GM18951 (cell line): ENCODE results near the gene CCSER1.

Experiments
- POLR2A ChIP-seq: IDR thresholded peaks from 4 replicates; pipeline ENCODE4 v1.6.1; 2011; ENCODE audit warnings: mild to moderate bottlenecking; ENCODE audit not compliant: insufficient read length, insufficient read depth; ENCODE audit errors: extremely low read depth
- in situ Hi-C: fragments of 300-500 bp; cut with MboI; formaldehyde crosslinking; loops from one replicate; pipeline ENCODE4 v1.12.0; 2022; ENCODE audit warnings: low sequenced_read_pairs, mixed read lengths, inconsistent platforms; ENCODE audit not compliant: unreplicated experiment

CCSER1 gene

DNA sequence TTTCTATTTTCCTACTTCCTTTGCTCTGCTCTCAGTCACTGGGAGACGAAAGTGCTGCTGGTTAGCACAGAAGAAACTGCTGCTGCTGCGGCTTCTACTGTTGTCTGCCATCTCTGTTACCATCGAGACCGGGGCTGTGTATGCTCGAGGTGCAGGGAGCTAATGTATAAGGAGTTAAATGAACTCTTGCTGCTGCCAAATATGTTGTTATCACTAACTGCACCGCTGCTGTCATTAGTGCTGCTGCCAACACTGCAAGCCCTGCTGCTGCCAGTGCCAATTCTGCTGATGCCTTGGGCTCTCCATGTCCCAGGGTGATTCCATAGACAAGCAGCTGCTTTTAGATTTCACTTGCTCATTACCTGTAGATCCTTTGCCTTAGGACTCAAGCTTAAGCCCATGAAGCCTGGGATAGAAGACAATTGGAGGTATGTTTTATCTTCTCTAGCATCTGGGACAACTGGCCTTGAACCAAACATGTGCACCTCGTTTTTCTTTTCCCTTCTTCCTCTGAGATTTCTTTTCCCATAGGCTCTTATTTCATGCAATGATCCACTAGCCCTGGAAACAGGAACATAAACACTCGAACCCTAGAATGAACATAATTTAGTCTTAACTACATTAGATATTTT is 107.8 kb downstream of the CCSER1 start:
- no peak for TF ChIP-seq POLR2A
- in situ Hi-C loops = no loop called here

DNA sequence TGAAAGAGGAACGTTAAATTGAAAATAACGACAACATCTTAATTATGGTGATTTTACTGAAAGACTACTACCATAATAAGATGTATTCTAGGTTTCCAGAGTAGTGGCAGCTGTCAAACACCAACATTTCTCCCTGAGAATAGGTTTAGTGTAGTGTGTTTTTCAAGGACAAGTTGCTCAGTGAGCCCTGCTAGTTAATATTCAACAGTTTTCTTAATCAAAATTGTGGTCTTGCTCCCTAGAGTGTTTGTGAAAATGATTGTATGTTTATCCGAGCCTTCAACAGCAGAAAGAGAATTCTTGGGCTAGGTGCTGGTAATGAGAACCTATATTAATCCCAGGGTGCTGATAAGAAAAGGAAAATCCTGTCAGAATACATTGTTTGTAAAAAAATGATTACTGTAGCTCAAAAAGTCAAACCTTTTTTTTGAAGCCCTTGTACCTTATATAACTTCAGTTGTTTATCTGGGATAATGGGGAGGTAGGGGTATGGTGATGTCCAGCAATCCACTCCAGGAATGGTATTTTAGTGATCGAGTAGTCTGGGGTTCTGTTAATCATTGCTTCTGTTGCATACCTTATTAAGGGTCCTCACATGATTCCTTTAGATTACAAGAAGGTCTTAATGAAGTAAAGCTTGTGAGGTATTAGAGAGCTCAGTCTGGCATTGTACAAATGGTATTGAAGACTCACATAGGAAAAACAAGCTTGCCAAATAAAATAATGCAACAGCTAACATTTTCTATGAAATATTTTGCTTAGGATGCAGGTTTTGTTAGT is 110.7 kb downstream of the CCSER1 start:
- in situ Hi-C loops = no loop called here
- TF ChIP-seq POLR2A = no peak

DNA sequence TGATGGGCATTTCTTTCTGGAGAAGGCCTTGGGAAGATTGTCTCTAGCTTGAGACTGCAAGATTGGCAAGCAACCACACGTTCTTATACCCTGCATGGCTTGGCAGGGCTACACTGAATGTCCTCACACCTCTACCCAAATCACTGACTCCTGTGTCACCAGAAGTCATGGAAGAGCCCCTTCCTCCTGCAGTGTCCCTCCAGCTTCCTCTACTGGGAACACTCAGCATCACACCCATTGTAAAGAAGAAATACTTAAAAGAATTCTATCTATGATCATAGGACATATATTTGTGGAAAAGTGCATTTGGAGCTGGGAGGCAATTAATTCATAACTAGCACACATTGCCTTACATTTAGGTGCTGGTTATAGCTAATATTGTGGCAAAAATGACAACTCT is 113.1 kb downstream of the CCSER1 start:
- in situ Hi-C loops = no loop called here
- TF ChIP-seq POLR2A = no peak

DNA sequence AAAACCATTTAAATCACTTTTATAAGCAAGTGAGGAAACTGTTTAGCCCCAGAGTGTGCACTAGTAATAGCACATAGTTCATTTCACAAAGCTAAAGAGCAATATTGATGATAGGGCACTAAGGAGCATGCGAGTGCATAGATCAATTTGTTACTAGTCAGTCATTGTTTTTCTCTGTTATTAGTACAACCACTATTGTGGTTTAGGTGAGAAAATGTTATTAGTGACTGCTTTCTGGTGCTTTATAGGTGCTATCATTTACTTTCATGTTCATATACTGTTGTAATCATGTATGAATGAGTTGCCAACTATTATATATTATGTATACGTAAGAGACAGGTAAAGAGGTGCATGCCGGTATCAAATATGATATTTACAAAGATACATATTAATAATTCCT is 113.8 kb downstream of the CCSER1 start:
- no peak for TF ChIP-seq POLR2A
- in situ Hi-C loops = no loop called here

DNA sequence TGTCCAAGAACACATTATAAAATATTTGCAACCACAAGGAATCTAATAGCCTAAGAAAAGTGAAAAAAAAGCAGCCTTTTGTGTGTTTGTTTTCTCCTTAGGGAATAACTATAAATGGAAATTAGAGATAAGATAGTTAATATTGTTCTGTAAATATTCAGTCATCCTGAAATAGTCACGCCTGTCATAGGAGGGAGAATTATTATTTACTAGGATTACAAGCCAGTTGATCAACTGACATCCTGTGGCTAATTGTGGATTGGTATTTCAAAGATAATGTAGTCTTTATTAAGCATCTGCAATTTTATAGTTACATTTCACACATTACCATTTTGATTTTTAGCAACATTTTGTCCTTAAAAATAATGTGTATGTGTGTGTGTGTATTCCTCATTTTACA is 118.6 kb downstream of the CCSER1 start:
- in situ Hi-C loops = no loop called here
- TF ChIP-seq POLR2A = no peak

DNA sequence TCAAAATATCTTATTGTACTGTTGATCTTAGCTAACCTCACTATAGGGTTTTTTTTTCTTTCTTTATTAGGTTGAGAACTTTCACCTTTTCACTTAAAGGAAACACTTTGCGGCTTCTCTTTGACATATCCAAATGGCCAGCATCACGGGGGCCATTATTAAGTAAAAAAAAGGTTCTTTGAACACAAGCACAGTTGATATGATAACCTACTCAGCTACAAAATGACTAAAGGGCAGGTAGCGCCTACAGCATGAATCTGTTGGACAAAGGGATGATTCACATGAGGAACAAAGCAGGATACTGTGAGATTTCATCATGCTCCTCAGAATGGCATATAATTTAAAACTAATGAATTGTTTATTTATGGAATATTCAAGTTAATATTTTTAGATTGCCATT is 119.6 kb downstream of the CCSER1 start:
- no peak for TF ChIP-seq POLR2A
- in situ Hi-C loops = no loop called here

DNA sequence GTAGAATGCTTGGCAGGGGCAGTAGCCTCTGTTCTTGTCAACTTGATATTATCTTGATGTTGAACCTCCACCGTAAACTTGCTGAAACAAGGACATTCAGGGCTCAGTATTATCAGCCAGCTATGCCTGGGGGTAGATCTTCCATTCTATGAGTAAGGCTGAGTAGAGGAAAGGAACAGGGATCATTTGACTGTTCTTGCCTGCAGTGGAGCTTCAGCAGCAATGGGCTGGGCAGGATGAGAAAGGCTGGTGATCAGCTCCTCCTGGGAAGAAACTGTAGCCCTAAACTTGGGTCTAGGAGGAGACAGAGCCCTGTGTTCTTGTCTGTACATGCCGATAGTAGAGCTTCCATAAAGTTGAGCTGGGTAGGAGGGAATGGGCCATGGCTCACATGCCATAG is 127.2 kb downstream of the CCSER1 start:
- TF ChIP-seq POLR2A = no peak
- in situ Hi-C loops = no loop called here

DNA sequence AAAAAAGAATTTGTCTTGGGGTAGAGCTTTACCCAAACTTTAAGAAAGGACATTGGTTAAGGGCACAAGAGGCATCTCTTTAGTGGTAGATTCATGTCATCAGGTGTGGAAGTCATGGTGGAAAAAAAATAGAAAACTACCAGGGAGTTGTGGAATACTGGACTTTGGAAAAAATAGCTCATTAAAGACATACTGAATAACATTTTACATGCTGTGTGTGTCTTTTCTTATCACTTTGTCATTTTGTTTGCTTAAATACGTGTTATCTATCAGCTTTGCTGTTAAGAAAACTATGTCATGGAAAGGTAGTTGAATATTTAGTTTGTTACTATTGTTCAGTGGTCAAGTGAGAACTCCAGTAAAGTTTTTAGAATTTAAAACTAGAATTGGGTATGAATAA is 147.0 kb downstream of the CCSER1 start:
- TF ChIP-seq POLR2A = no peak
- in situ Hi-C loops = no loop called here

DNA sequence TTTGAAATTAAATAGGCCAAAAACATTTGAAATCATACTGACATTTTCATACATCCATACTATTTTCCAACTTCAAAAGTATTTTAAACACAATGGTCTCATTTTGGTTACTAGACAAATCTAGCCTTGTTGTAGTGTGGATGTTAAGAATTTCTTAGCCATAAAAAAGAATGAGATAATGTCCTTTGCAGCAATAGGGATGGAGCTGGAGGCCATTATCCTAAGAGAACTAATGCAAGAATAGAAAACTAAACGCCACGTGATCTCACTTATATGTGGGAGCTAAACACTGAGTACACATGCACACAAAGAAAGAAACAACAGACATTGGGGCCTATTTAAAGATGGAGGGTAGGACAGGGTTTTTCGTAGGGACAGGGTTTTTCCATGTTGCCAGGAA is 153.8 kb downstream of the CCSER1 start:
- in situ Hi-C loops = no loop called here

DNA sequence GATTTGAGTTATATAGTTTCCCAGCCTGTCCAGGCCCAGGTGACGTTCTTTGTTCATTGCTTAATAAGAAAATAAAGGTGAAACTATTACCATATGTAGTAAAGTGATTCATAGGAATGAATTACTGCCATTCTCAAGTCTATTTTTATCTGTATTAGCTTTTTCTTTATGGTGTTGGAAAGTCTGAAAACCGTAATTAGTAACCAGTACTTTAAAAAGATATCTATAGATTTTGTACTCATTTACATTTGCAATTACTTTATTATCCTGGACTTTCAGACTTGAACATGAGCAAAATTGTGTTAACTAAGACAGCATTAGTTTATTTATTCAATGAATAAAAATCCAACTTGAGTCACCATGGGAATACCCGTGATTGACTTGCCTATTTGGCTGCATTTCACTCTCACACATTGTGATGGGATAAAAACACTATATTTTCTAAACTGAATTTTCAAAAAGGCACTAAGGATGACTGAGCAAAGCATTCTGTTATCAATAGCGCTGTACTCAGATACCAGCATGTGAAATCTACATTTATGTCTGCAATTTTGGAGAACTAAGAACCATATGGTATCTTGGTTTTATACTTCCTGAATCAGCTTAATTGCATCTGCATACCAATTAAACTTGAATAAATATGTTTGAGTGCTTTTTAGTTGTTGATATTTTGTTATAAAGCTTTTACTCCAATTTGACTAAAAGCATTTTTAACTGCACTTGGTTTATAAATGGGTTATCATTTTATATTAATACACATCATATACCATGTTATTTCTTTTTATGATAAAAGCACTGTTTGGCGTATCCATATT is 154.6 kb downstream of the CCSER1 start:
- TF ChIP-seq POLR2A = no peak
- in situ Hi-C loops = no loop called here

More for the DNA sequence above, 153.8 kb downstream of the CCSER1 start:
- TF ChIP-seq POLR2A = no peak

DNA sequence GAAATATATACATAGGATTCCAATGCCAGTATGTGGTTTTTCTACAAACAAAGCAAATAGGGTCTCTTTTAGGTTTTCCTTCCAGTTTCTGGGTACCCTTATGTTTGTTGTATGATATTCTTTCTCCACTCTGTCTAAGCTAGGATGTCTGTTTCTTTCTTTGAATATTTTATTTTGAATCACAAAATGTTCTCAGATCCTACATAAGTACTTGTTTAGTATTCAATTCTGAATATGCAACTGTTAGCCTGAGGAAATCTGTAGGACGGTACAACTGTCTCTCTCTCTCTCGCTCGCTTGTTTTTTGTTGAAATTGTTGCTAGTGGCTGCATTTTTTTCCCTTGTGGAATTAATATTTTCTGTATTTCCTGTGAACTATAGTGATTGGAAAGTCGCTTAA is 163.2 kb downstream of the CCSER1 start:
- in situ Hi-C loops = no loop called here
- TF ChIP-seq POLR2A = no peak

DNA sequence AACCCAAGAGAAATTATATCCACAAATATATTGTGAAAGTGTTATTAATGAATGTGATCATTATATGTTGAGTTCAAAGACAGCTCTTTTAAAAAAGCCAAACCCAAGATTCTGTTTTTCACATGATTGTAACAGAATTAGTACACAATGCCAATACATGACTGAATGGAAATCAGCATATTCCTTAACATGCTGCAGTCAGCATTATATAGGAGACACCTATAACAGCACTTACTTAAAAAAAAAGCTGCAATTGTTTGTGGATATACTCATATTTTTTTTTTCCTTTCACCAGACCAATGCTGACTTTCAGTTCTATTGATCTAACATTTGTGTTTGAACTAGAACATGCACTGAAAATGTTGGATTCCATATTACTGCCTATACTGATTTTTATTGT is 165.2 kb downstream of the CCSER1 start:
- in situ Hi-C loops = no loop called here
- no peak for TF ChIP-seq POLR2A

DNA sequence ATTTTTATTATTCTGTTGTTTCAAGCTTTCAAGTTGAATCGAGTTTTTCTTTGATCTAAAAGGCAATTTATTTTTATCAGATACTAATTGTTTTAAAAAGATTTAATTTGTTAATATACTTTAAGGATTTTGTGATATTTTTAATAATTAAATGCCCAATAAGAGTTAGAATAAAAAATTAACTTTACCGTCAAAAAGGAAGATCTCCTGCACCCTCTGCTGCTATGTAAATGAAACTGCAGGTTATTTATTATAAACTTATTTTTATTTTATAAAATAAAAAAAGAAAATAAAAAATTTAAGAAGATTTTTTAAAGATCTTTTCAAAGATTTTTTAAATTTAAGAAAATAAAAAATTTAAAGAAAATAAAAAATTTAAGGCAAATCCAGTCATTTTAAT is 166.1 kb downstream of the CCSER1 start:
- in situ Hi-C loops = no loop called here
- TF ChIP-seq POLR2A = no peak
